H9 (cell line): ENCODE results near the gene PTRHD1. TPM values are rescaled to one million over a fixed set of nuclear protein-coding genes. Genes with fewer than 3 reads are reported as not detected.

ENCODE experiments used
- DNase-seq: peaks from one replicate; pipeline ENCODE4 v3.0.0-alpha.2; 2017
- H2AFZ ChIP-seq: one replicate; pipeline ENCODE4 v1.6.1; 2013; ENCODE audit warnings: mild to moderate bottlenecking, low read length, control low read depth, moderate library complexity
- H2AK5ac ChIP-seq: 2 replicates; pipeline ENCODE4 v1.6.1; 2013; ENCODE audit warnings: low read length, control low read depth, mixed read lengths; ENCODE audit not compliant: insufficient read length
- H2BK120ac ChIP-seq: one replicate; pipeline ENCODE4 v1.6.1; 2013; ENCODE audit warnings: low read depth, mild to moderate bottlenecking, low read length, control low read depth, inconsistent platforms; ENCODE audit not compliant: poor library complexity, severe bottlenecking
- H2BK12ac ChIP-seq: 2 replicates; pipeline ENCODE4 v1.6.1; 2013; ENCODE audit warnings: low read length, control low read depth, mixed read lengths, low read depth; ENCODE audit not compliant: insufficient read length
- H2BK15ac ChIP-seq: 2 replicates; pipeline ENCODE4 v1.6.1; 2013; ENCODE audit warnings: low read depth, low read length, control low read depth
- H2BK20ac ChIP-seq: one replicate; pipeline ENCODE4 v1.6.1; 2013; ENCODE audit warnings: low read depth, mild to moderate bottlenecking, low read length, control low read depth, inconsistent platforms; ENCODE audit not compliant: poor library complexity, severe bottlenecking
- H2BK5ac ChIP-seq: 2 replicates; pipeline ENCODE4 v1.6.1; 2013; ENCODE audit warnings: low read length, control low read depth, mixed read lengths; ENCODE audit not compliant: insufficient read length
- H3K14ac ChIP-seq: 2 replicates; pipeline ENCODE4 v1.6.1; 2013; ENCODE audit warnings: low read length, control low read depth; ENCODE audit not compliant: insufficient read depth
- H3K18ac ChIP-seq: 2 replicates; pipeline ENCODE4 v1.6.1; 2013; ENCODE audit warnings: low read depth, mild to moderate bottlenecking, mixed read lengths, low read length, control low read depth; ENCODE audit not compliant: insufficient read length
- H3K23ac ChIP-seq: 2 replicates; pipeline ENCODE4 v1.6.1; 2013; ENCODE audit warnings: low read length, control low read depth, mixed read lengths, low read depth; ENCODE audit not compliant: insufficient read length
- H3K23me2 ChIP-seq: 2 replicates; pipeline ENCODE4 v1.6.1; 2013; ENCODE audit warnings: low read depth, mild to moderate bottlenecking, mixed read lengths, low read length, control low read depth; ENCODE audit not compliant: insufficient read length, poor library complexity, severe bottlenecking
- H3K27ac ChIP-seq: 2 replicates; pipeline ENCODE4 v1.5.1; 2013; ENCODE audit warnings: low read length, control low read depth, mixed read lengths, low read depth; ENCODE audit not compliant: insufficient read length
- H3K27me3 ChIP-seq: 2 replicates; pipeline ENCODE4 v1.6.1; 2013; ENCODE audit warnings: low read length, control low read depth, inconsistent platforms; ENCODE audit not compliant: insufficient read depth
- H3K4ac ChIP-seq: 2 replicates; pipeline ENCODE4 v1.6.1; 2013; ENCODE audit warnings: low read depth, mild to moderate bottlenecking, control low read depth, inconsistent platforms, low read length, moderate library complexity
- H3K4me1 ChIP-seq: 2 replicates; pipeline ENCODE4 v1.6.1; 2013; ENCODE audit warnings: low read length, control low read depth, inconsistent platforms; ENCODE audit not compliant: insufficient read depth
- H3K4me2 ChIP-seq: 2 replicates; pipeline ENCODE4 v1.6.1; 2013; ENCODE audit warnings: low read length, control low read depth, mixed read lengths; ENCODE audit not compliant: insufficient read length, insufficient read depth
- H3K56ac ChIP-seq: 2 replicates; pipeline ENCODE4 v1.6.1; 2013; ENCODE audit warnings: low read depth, mild to moderate bottlenecking, mixed read lengths, low read length, control low read depth; ENCODE audit not compliant: insufficient read length
- H3K79me1 ChIP-seq: 2 replicates; pipeline ENCODE4 v1.6.1; 2013; ENCODE audit warnings: low read depth, mild to moderate bottlenecking, moderate library complexity, low read length, control low read depth, inconsistent platforms; ENCODE audit not compliant: insufficient read depth, poor library complexity, severe bottlenecking
- H3K79me2 ChIP-seq: 2 replicates; pipeline ENCODE4 v1.6.1; 2013; ENCODE audit warnings: low read length, control low read depth, inconsistent platforms; ENCODE audit not compliant: insufficient read depth
- H3K9ac ChIP-seq: 2 replicates; pipeline ENCODE4 v1.6.1; 2013; ENCODE audit warnings: low read length, control low read depth, mixed read lengths; ENCODE audit not compliant: insufficient read length; ENCODE audit errors: extremely low read depth
- H3K9me3 ChIP-seq: one replicate; pipeline ENCODE4 v1.6.1; 2013; ENCODE audit warnings: low read depth, low read length, inconsistent platforms; ENCODE audit not compliant: control insufficient read depth
- H3T11ph ChIP-seq: one replicate; pipeline ENCODE4 v1.6.1; 2013; ENCODE audit warnings: mild to moderate bottlenecking, low read length, control low read depth, inconsistent platforms
- H4K20me1 ChIP-seq: one replicate; pipeline ENCODE4 v1.6.1; 2013; ENCODE audit not compliant: control insufficient read depth, insufficient read length, insufficient read depth
- H4K5ac ChIP-seq: 2 replicates; pipeline ENCODE4 v1.6.1; 2013; ENCODE audit warnings: low read depth, mild to moderate bottlenecking, mixed read lengths, low read length, control low read depth; ENCODE audit not compliant: insufficient read length
- H4K8ac ChIP-seq: replicated peaks from 2 replicates; pipeline ENCODE4 v1.6.1; 2013; ENCODE audit warnings: low read length, control low read depth, mixed read lengths, low read depth; ENCODE audit not compliant: insufficient read length
- H4K91ac ChIP-seq: 2 replicates; pipeline ENCODE4 v1.6.1; 2013; ENCODE audit warnings: low read depth, mild to moderate bottlenecking, moderate library complexity, mixed read lengths, low read length, control low read depth; ENCODE audit not compliant: insufficient read length
- H3K27ac Mint-ChIP-seq, 3 experiments: 2 replicates in 2 of 3; 3 replicates in 1 of 3; pipeline ENCODE4 v1.8.0; 2020 to 2021; ENCODE audit warnings: mixed read lengths in 3 of 3, mild to moderate bottlenecking in 1 of 3, moderate library complexity in 1 of 3
- H3K27me3 Mint-ChIP-seq: 2 replicates; pipeline ENCODE4 v1.8.0; 2021; ENCODE audit warnings: low read depth, mild to moderate bottlenecking, moderate library complexity, mixed read lengths
- H3K36me3 Mint-ChIP-seq, 3 experiments: 2 replicates in 2 of 3; 3 replicates in 1 of 3; pipeline ENCODE4 v1.8.0; 2020 to 2021; ENCODE audit warnings: low read depth in 3 of 3, mixed read lengths in 3 of 3; ENCODE audit not compliant: insufficient read depth in 1 of 3
- H3K4me1 Mint-ChIP-seq, 2 experiments: 2 replicates each; pipeline ENCODE4 v1.8.0; 2020; ENCODE audit warnings: mixed read lengths in 2 of 2
- H3K4me3 Mint-ChIP-seq, 2 experiments: 2 replicates in 1 of 2; 3 replicates in 1 of 2; pipeline ENCODE4 v1.8.0; 2020 to 2021; ENCODE audit warnings: mild to moderate bottlenecking in 2 of 2, mixed read lengths in 2 of 2, moderate library complexity in 1 of 2
- H3K9me3 Mint-ChIP-seq, 2 experiments: 2 replicates in 1 of 2; 3 replicates in 1 of 2; pipeline ENCODE4 v1.8.0; 2020; ENCODE audit warnings: mild to moderate bottlenecking in 2 of 2, mixed read lengths in 2 of 2, moderate library complexity in 1 of 2
- WGBS: extraction: QIAGEN DNeasy Blood & Tissue Kit; methylation state at CpG from one replicate; pipeline ENCODE4 v1.1.7; 2013; ENCODE audit warnings: missing lambda C conversion rate, low lambda C conversion rate, mixed read lengths; ENCODE audit not compliant: insufficient read length; ENCODE audit errors: extremely low coverage; 5-methylcytosine and 5-hydroxymethylcytosine counted together
- total RNA-seq: library from RNA; stranded (reverse); gene quantifications from 2 replicates; pipeline ENCODE4 v1.2.1, GENCODE V29; 2021
- TF ChIP-seq, protein P1 (sequence below): fragments of 200-600 bp; sonication (generic); conservative IDR thresholded peaks from 3 replicates; pipeline ENCODE4 v1.8.0; 2021; ENCODE audit warnings: antibody characterized with exemption, mild to moderate bottlenecking

PTRHD1 gene
- total RNA-seq, 1 experiment from 2014 or later: 43.7 TPM

- no peak overlapping the region for H3T11ph ChIP-seq
- DNase-seq: no peak
Observed at GRCh38 chr2:24797644-24798043, 4.5 kb upstream of the PTRHD1 start.

More at GRCh38 chr2:24797644-24798043, 4.5 kb upstream of the PTRHD1 start:
- H3K23ac ChIP-seq: no peak overlapping the region
- Mint-ChIP-seq H3K4me3 (no peak overlapping the region), H3K36me3 (peaks cover 64 to 76% (median 64%) of the 10 kb centered on the region in 3 experiments), H3K4me1 (peaks cover 15 to 19% of the 10 kb centered on the region in 2 experiments), H3K27ac (0 out of 7 replicates have a peak overlapping the region, but pooled peaks of 1 of the 3 experiments have one; percentile 13), H3K9me3 (peaks cover 13 to 21% of the 10 kb centered on the region in 2 experiments), H3K27me3 (no peaks in the 10 kb centered on the region)
- H4K8ac ChIP-seq: no peak overlapping the region
- H4K5ac ChIP-seq: no peak overlapping the region
- WGBS: no CpG with 5 or more reads among the region's 2 CpGs
- H2BK12ac ChIP-seq: no peak overlapping the region
- no peak overlapping the region for H3K18ac ChIP-seq
- no peak overlapping the region for H2BK20ac ChIP-seq
- H3K4me1 ChIP-seq: no peaks in the 10 kb centered on the region
- H3K27ac ChIP-seq: no peak overlapping the region
- H3K56ac ChIP-seq: no peak overlapping the region
- H3K9me3 ChIP-seq: no peaks in the 10 kb centered on the region
- H3K79me1 ChIP-seq: peaks cover 3% of the 10 kb centered on the region
- no peak overlapping the region for H3K4me2 ChIP-seq
- TF ChIP-seq, protein P1, sequence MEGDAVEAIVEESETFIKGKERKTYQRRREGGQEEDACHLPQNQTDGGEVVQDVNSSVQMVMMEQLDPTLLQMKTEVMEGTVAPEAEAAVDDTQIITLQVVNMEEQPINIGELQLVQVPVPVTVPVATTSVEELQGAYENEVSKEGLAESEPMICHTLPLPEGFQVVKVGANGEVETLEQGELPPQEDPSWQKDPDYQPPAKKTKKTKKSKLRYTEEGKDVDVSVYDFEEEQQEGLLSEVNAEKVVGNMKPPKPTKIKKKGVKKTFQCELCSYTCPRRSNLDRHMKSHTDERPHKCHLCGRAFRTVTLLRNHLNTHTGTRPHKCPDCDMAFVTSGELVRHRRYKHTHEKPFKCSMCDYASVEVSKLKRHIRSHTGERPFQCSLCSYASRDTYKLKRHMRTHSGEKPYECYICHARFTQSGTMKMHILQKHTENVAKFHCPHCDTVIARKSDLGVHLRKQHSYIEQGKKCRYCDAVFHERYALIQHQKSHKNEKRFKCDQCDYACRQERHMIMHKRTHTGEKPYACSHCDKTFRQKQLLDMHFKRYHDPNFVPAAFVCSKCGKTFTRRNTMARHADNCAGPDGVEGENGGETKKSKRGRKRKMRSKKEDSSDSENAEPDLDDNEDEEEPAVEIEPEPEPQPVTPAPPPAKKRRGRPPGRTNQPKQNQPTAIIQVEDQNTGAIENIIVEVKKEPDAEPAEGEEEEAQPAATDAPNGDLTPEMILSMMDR: no peak
- H2BK15ac ChIP-seq: no peak overlapping the region
- no peaks in the 10 kb centered on the region for H4K20me1 ChIP-seq
- no peak overlapping the region for H2AFZ ChIP-seq
- no peaks in the 10 kb centered on the region for H3K27me3 ChIP-seq
- H2BK120ac ChIP-seq: no peak overlapping the region
- H2BK5ac ChIP-seq: no peak overlapping the region
- no peak overlapping the region for H2AK5ac ChIP-seq
- no peak overlapping the region for H3K14ac ChIP-seq
- H3K23me2 ChIP-seq: peaks cover 10% of the 10 kb centered on the region
- peaks cover 41% of the 10 kb centered on the region; the same call in 1 of the 2 replicates for H3K79me2 ChIP-seq
- no peak overlapping the region for H3K4ac ChIP-seq
- H4K91ac ChIP-seq: no peak overlapping the region
- H3K9ac ChIP-seq: no peak overlapping the region
